HG03045 (cell line): ENCODE measurements around the gene CACNA2D4.

ENCODE experiments used
- ATAC-seq: cut with Tn5 transposase; IDR thresholded peaks from one replicate; pipeline ENCODE4 v1.9.1; 2021; ENCODE audit warnings: mild to moderate bottlenecking, moderate library complexity; ENCODE audit not compliant: unreplicated experiment

CACNA2D4 gene

GRCh38 chr12:1760566-1761382, 157.7 kb downstream of the CACNA2D4 start:
- no peak for ATAC-seq

- no peak for ATAC-seq
Measured at GRCh38 chr12:1758887-1759286, 159.6 kb downstream of the CACNA2D4 start.

- no peak for ATAC-seq
Measured at GRCh38 chr12:1758376-1758775, 160.1 kb downstream of the CACNA2D4 start.

- no peak for ATAC-seq
Measured at GRCh38 chr12:1750300-1750699, 168.2 kb downstream of the CACNA2D4 start.

GRCh38 chr12:1749019-1749418, 169.4 kb downstream of the CACNA2D4 start:
- no peak for ATAC-seq

- ATAC-seq: no peak
Measured at GRCh38 chr12:1747609-1748008, 170.8 kb downstream of the CACNA2D4 start.

GRCh38 chr12:1744932-1745331, 173.5 kb downstream of the CACNA2D4 start:
- ATAC-seq: no peak
